ENCODE results near the gene ALPG.

Gene ALPG

DNA sequence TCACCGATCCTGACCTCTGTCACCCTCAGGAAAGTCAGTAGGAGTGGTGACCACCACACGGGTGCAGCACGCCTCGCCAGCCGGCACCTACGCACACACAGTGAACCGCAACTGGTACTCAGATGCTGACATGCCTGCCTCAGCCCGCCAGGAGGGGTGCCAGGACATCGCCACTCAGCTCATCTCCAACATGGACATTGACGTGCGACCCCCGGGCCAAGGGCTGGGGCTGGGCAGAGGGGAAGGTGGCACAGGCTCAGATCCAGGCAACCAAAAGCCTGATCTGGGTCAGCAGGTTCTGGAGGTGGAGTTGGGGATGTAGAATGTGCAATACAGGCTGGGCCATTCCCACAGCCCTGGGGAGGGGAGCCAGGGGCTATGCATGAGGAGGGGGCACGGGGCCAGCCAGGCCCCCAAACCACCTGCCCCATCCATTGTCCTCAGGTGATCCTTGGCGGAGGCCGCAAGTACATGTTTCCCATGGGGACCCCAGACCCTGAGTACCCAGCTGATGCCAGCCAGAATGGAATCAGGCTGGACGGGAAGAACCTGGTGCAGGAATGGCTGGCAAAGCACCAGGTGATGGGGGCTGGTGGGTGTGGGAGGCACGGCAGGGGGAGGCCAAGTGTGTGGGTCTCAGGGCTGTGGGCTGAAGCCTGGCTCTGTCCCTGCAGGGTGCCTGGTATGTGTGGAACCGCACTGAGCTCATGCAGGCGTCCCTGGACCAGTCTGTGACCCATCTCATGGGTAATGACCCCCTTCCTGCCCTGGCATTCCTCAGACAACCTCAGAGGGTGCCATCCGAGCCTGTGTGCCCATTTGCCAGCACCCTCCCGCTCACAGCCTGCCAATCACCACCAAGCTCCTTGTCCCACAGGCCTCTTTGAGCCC, 50.7 kb downstream of the ALPG start:
- DNase-seq (ENCODE audit: low spot score): no peak

DNA sequence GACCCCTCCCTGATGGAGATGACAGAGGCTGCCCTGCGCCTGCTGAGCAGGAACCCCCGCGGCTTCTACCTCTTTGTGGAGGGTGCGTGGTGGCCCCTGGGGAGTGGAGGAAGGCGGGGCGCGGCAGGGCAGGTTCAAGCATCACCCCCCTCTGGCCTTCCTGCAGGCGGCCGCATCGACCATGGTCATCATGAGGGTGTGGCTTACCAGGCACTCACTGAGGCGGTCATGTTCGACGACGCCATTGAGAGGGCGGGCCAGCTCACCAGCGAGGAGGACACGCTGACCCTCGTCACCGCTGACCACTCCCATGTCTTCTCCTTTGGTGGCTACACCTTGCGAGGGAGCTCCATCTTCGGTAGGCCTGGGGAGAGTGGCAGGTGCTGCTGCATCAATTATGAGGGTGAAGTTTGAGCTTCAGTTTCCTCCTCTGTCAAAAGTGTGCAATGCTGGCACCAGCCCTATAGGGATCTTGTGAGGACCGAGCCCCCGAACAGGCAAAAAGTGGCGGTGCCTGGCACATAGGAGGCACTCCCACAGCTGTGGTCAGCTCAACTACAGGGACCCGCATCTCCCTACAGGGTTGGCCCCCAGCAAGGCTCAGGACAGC, 51.5 kb downstream of the ALPG start:
- no peak for DNase-seq (ENCODE audit: low spot score)

DNA sequence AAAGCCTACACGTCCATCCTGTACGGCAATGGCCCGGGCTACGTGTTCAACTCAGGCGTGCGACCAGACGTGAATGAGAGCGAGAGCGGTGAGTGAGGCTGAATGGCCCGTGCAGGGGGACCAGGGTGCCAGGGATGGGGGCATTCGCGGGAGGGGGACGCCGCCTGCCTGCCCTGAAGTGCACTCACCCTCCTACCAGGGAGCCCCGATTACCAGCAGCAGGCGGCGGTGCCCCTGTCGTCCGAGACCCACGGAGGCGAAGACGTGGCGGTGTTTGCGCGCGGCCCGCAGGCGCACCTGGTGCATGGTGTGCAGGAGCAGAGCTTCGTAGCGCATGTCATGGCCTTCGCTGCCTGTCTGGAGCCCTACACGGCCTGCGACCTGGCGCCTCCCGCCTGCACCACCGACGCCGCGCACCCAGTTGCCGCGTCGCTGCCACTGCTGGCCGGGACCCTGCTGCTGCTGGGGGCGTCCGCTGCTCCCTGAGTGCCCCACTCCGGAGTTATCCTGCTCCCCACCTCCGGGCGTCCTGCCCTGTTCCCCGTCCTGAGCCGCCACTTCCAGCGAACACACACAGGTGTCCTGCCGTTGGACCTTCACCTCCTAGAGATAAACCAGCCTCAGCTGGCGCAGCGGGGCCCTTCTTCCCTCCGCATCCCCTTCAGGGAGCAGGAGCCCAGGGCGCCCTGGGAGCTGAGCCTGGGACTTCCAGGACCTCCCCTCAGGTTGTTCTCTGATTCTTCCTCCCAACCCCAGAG, 52.2 kb downstream of the ALPG start:
- DNase-seq (ENCODE audit: low spot score): no peak

DNA sequence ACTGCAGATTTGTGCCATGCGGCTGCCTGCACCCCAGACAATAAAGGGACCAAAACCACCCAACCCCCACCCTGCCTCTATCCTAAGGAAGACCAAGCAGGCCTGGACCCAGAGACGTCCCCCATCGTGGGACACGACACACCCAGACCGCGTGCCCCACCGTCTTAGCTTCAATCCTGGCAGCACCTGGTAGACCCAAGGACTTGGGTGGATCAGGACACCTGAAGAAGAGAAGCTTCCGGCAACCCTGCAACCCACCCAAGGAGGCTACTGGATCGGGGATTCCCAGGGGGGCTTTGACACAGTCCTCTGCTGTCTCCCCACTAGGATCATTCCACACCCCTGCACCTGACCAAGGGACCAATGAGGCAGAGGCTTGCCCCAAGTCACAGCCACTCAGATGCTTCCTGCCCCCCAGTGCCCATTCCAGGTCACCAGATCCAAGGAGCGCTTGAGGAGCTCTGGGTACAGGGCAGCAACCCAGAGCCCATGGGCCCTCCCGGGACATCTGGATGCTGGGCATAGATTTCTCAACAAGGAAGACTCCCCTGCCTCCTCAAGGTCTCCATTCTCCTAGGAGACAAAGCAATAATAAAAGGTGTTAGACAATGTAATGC, 52.9 kb downstream of the ALPG start:
- DNase-seq (ENCODE audit: low spot score): no peak

DNA sequence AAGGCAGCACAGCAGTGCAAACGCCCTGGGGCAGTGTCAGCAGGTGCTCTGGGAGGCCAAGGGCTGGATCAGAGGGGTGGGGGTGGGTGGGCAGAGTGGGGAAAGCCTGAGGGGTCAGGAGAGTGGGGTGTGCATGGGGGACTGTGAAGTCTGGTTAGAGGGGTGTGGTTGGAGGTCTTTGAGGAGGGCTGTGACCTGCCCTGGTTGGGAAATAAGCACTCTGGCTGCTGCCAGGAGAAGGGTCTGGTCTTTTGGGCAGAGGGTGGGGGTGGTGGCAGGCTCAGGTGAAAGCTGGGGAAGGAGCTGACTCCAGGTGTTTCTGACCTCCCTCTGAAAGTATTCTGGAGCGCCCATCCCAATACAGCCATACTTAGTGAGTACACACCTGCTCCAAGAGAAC, 53.5 kb downstream of the ALPG start:
- DNase-seq (ENCODE audit: low spot score): no peak

Measured in CD4-positive, alpha-beta T cell treated with Interleukin-6 at 100 ng/mL for 8 hours (primary cell).